Activated naive CD8-positive, alpha-beta T cell treated with anti-CD3 and anti-CD28 coated beads, Interleukin-2, amount 50 U/mL, for 24 hours (primary cell): ENCODE measurements around the gene GRM5.
A peak's percentile ranks its signal among the peaks of the same experiment; 100 is the strongest.
"Not testable (repeated sequence)": the region's sequence is repeated elsewhere in the genome, so short reads cannot be mapped to it uniquely, and the experiment has no call there.

Source experiments
- ATAC-seq: fragments of 150-1000 bp; cut with Tn5 transposase; one replicate; pipeline ENCODE4 v1.10.0; 2021
- DNase-seq: peaks from one replicate; pipeline ENCODE4 v3.0.0; 2021
- H3K27ac Mint-ChIP-seq: one replicate; pipeline ENCODE4 v1.8.0; 2021; ENCODE audit warnings: mild to moderate bottlenecking, mixed read lengths
- H3K27me3 Mint-ChIP-seq: one replicate; pipeline ENCODE4 v1.8.0; 2021; ENCODE audit warnings: mixed read lengths
- H3K36me3 Mint-ChIP-seq: one replicate; pipeline ENCODE4 v1.8.0; 2021; ENCODE audit warnings: low read depth, mixed read lengths
- H3K4me1 Mint-ChIP-seq: one replicate; pipeline ENCODE4 v1.8.0; 2021; ENCODE audit warnings: mixed read lengths
- H3K4me3 Mint-ChIP-seq: one replicate; pipeline ENCODE4 v1.8.0; 2021; ENCODE audit warnings: mild to moderate bottlenecking, moderate library complexity, mixed read lengths
- H3K9me3 Mint-ChIP-seq: one replicate; pipeline ENCODE4 v1.8.0; 2021; ENCODE audit warnings: mixed read lengths

The GRM5 gene

DNA sequence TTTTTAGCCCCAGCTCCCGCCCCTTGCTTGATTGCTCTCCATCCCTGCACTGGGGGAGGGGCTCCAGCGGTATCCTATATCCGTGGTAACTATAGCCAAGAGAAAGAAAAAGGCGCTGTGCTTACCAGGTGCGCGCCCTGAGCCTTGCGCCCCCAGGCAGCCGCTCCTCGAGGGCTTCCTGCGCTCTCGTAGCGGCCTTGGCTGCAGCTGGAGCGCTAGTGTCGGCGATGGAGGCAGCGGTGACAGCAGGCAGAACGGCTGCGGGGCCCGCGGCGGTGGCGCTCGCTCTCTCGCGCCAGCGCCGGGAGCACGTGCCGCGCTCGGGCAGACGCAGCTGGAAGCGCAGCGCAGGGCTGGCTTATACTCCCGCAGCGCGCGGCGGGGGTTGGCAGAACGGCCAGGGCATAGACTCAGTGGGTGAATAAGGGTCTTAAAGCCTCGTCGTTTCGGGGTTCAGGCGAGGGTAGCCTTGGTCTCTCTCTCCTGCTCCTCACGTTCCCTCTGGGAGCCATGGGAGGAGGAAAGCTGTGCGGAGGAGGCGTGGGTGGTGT lies at the start of gene GRM5:
TSS of gene GRM5 (minus strand) at position 332 of the 551 bp plus-strand sequence. CDS start 18,110 bp downstream, outside the sequence.
- H3K36me3 Mint-ChIP-seq, H3K27ac Mint-ChIP-seq, H3K4me3 Mint-ChIP-seq, H3K9me3 Mint-ChIP-seq, DNase-seq, H3K4me1 Mint-ChIP-seq: not testable (repeated sequence)
- peaks cover 58% of the 10 kb centered on the region for H3K27me3 Mint-ChIP-seq
- peak; percentile 28 for ATAC-seq

DNA sequence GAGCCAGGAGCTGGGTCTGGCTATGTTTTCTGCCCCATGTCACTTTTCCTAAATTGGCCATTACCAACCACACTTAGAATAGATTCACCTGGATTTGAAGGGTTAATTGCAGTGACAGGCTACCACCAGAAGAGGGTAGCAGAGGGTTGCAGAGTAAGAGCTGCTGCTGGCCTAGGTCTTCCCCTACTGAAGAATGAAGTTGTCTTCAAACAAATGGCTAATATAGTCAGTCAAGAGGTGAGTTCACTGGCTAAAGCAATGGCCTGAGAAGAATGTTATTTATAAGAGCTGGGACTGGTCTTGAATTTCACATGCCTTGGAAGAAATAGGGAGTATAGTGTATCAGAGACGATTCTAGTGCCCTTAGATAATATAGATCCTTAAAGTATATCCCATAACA lies 32.2 kb upstream of the GRM5 start:
- H3K36me3 Mint-ChIP-seq, H3K27me3 Mint-ChIP-seq, ATAC-seq, H3K4me3 Mint-ChIP-seq, H3K27ac Mint-ChIP-seq, DNase-seq, H3K4me1 Mint-ChIP-seq, H3K9me3 Mint-ChIP-seq: not testable (repeated sequence)

DNA sequence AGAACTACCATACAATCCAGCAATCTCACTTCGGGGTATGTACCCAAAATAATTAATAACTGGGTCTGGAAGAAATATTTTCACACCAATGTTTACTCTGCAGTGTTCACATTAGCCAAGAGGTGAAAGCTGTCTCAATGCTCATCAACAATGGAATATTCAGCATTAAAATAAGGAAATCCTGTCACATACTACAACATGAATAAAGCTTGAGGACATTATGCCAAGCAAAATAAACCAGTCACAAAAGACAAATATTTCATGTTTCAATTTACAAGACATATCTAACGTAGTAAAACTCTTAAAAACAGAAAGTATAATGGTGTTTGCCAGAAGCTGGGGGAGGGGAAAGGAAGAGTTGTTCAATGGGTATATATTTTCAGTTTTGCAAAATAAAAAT lies 28.0 kb upstream of the GRM5 start:
- not testable (repeated sequence) for H3K27me3 Mint-ChIP-seq, H3K4me3 Mint-ChIP-seq, H3K4me1 Mint-ChIP-seq, H3K27ac Mint-ChIP-seq, H3K36me3 Mint-ChIP-seq, DNase-seq, ATAC-seq
- H3K9me3 Mint-ChIP-seq, result peaks cover 13% of the 10 kb centered on the region

DNA sequence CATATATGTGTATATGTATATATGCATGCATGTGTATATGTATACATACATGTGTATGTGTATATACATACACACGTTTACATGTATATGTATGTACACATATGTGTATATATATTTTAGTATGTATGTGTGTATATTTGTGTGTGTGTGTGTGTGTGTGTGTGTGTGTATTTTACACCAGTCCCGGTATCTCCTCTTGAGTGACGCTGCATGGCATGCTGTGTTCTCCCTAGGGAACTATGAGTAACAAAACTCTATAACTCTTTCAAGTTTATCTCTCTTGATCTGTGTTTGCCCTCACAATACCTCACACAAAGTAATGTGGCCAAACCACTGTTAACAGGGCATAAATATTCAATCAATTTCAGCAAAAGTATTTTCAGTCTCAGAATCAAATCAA lies 19.2 kb upstream of the GRM5 start:
- H3K4me1 Mint-ChIP-seq, H3K27me3 Mint-ChIP-seq: not testable (repeated sequence)

DNA sequence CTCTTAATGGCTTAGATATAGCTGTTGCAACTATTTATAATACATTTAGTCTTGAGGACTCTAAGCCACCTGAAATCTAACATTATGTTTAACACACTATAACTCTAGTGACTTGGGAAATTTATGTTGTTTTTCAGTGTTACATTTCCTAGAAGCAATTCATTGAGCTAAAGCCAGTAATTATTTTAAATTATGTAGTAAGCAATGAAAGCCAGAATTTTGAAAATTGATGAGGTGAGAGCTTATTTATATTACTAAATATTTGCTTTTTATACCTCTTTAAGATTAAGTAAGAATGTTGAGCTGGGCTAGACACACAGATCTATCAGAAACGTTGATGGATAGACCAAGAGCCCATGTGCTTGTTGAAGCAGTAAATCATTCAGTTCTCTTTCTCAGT lies 5.1 kb upstream of the GRM5 start:
- not testable (repeated sequence) for H3K27ac Mint-ChIP-seq, DNase-seq, H3K36me3 Mint-ChIP-seq, H3K9me3 Mint-ChIP-seq, H3K4me3 Mint-ChIP-seq, H3K4me1 Mint-ChIP-seq, ATAC-seq
- peaks cover 16% of the 10 kb centered on the region for H3K27me3 Mint-ChIP-seq

More for the DNA sequence above, 19.2 kb upstream of the GRM5 start:
- H3K36me3 Mint-ChIP-seq, H3K27ac Mint-ChIP-seq, DNase-seq, H3K4me3 Mint-ChIP-seq, ATAC-seq: not testable (repeated sequence)
- H3K9me3 Mint-ChIP-seq, result peaks cover 14% of the 10 kb centered on the region

DNA sequence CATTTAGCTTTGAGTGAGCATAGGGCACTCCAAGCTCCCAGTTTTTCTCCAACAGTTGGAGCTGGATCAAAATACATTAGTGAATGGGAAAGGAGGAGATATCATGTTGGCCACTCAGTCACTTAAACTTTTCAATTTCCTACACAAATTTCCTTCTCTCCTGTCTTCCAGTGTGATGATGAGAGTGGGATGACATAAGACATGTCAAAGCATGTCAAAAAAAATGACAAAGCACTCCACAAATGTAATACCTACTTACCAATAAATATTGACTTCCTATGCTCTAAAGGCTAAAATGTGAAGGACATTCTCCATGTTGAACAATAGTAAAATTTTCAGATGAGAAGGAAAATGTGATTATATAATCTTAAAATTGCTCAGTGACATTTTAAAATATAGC lies 1.5 kb upstream of the GRM5 start:
- Mint-ChIP-seq H3K9me3 (no peaks in the 10 kb centered on the region), H3K36me3 (no peaks in the 10 kb centered on the region), H3K4me1 (peaks cover 2% of the 10 kb centered on the region), H3K27me3 (peaks cover 47% of the 10 kb centered on the region), H3K4me3 (no peak overlapping the region), H3K27ac (no peak overlapping the region)
- ATAC-seq (no peak), DNase-seq (no peak)

DNA sequence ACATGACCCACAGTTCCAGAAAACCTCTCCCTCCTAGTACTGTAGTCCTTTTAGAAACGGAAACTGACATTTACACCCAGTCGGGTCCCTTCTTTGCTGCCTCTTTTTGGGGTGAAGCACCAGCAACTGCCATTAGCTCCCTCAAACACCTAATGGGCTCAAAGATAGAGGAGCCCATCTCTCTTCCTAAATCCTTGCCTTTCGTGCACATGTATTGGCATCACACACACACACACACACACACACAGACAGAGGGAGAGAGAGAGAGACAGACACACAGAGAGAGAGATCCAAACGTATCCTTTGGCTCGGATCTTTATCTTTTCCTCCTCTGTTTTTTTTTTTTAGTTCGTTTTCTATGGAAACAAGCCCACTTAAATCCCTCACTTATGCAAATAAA lies 716 bp downstream of the GRM5 start:
- no peak for ATAC-seq
- Mint-ChIP-seq H3K27ac (no peak overlapping the region), H3K4me3 (no peak overlapping the region)

DNA sequence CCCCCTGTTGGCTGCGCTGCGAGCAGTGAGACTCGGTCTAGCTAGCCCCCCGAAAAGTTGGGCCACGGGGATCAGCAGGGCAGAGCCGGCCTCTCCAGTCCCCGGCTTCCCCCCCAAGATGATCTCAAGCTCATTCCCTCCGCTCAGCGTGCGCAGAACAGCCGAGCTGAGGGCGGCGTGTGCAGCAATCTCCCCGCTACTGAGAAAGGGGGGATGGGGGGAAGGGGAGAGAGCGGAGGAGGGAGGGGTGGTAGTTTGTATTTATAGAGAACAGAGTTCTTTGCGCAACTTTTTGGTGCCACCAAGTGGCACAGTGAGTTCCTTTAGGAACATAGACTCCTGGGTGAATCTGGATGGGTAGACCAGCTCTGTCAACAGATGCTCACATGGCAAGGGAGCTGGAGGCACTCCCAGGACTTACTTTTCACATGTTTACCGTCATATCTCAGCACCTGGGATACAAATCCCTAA lies 2.3 kb downstream of the GRM5 start:
- H3K27ac Mint-ChIP-seq, ATAC-seq, H3K4me3 Mint-ChIP-seq, DNase-seq, H3K4me1 Mint-ChIP-seq, H3K9me3 Mint-ChIP-seq, H3K36me3 Mint-ChIP-seq: not testable (repeated sequence)
- peaks cover 56% of the 10 kb centered on the region for H3K27me3 Mint-ChIP-seq

More for the DNA sequence above, 716 bp downstream of the GRM5 start:
- Mint-ChIP-seq H3K27me3 (peaks cover 58% of the 10 kb centered on the region), H3K9me3 (no peaks in the 10 kb centered on the region), H3K36me3 (no peaks in the 10 kb centered on the region), H3K4me1 (peaks cover 2% of the 10 kb centered on the region)
- DNase-seq, result no peak

DNA sequence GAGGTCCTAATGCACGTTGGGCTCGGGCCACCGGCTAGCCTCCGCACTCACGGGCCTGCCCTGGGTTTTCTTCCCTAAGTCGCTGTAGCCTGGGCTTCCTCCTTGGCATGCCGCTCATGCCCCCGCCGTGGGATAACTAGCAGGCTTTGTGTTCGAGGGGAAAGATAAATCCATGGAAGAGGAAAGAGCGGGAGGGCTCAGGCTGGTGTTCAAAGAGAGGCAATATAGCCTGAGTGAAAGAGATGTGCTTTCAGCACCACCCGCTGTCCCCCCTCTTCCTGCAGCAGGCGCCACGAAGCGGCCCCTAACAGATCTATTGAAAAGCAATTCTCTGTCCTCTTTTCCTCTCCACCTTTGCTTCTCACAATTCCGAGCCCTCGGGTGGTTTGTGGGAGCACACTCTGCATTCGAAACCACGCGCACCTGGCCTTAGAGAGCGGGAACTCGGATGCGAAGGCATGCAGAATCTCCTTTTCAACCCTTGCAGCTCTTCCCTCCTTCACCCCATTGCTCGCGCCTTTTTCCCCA lies 2.9 kb downstream of the GRM5 start:
- not testable (repeated sequence) for H3K9me3 Mint-ChIP-seq, DNase-seq, ATAC-seq, H3K36me3 Mint-ChIP-seq, H3K4me3 Mint-ChIP-seq, H3K4me1 Mint-ChIP-seq, H3K27ac Mint-ChIP-seq
- H3K27me3 Mint-ChIP-seq, result peaks cover 58% of the 10 kb centered on the region

DNA sequence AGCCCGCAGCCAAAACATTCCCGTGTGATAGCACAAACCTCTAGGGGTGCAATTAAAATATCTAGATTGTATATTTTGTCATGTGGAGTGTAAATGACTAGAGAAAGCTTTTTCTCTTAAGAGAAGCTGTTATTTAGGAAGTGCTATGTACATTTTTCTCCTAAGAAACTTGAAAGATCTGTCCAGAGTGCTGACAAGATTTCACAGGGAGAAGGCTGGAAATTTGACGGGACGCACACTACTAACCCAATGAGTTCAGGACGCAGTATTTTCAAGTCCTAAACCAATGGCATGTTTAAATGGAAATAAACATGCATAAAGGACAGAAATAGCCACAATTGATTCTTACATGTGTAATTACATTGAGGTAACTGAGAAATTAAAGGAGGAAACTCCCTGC lies 3.9 kb downstream of the GRM5 start:
- ATAC-seq, DNase-seq, H3K9me3 Mint-ChIP-seq, H3K27ac Mint-ChIP-seq, H3K4me3 Mint-ChIP-seq, H3K36me3 Mint-ChIP-seq, H3K4me1 Mint-ChIP-seq: not testable (repeated sequence)
- H3K27me3 Mint-ChIP-seq, result peaks cover 52% of the 10 kb centered on the region

DNA sequence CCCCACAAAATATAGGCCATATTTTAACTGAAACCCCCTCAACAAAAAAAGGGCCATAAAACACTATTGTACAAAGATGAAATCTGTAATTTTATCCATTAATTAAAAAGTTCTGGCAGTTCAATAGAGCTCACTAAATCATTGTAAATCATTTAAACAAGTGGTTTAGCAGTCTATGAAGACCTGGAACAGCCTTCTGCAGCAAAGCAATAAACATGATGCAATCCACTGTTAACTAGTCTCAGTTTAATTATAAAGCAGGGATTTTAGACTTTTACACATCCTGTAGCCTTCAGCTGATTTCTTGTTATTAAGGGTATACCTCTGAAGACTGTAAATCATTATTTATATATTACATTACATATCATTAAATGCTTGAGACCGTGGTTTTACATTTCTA lies 8.4 kb downstream of the GRM5 start:
- H3K4me3 Mint-ChIP-seq, H3K27ac Mint-ChIP-seq, H3K36me3 Mint-ChIP-seq, H3K4me1 Mint-ChIP-seq, ATAC-seq, DNase-seq, H3K9me3 Mint-ChIP-seq: not testable (repeated sequence)
- H3K27me3 Mint-ChIP-seq, result peaks cover 14% of the 10 kb centered on the region

DNA sequence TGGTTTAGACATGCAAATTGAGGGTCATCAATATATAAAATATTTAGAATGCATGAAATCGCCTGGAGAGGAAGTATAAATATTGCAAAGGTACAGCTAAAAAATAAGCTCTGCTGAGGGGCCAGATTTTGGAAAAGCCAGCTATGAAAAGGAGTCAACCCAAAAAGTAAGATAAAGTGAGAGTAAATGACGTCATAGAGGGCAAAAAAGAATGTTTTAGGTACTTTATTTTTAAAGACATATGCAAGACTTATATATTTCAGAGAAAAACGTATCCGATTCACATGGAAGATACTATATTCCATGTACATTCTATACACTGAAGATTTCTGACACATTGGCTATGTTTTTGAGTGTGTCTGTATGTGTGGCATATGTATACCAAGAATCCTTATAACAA lies 13.6 kb downstream of the GRM5 start:
- DNase-seq (no peak), ATAC-seq (no peak)
- Mint-ChIP-seq H3K4me1 (no peaks in the 10 kb centered on the region), H3K27me3 (no peaks in the 10 kb centered on the region), H3K27ac (no peak overlapping the region), H3K9me3 (no peaks in the 10 kb centered on the region), H3K4me3 (no peak overlapping the region), H3K36me3 (no peaks in the 10 kb centered on the region)

DNA sequence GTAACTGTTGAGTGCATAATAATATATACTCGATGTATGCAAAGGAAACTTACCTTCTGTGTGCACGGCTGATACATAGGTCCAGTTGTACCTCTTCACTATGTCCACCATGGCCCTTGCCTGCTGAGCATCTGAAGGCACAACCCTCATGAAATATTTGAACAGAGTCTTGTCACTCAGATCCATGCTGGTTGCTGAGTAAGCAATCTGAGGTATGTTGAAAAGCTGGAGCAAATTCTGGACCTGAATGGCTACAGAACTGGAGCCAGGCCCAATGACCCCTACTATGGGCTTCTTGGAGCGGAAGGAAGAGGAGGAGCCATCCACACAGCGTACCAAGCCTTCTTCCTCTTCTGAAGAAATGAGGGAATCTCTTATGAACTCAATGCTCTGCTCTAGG lies 18.6 kb downstream of the GRM5 start:
- not testable (repeated sequence) for ATAC-seq, H3K27me3 Mint-ChIP-seq, DNase-seq, H3K27ac Mint-ChIP-seq, H3K4me1 Mint-ChIP-seq, H3K36me3 Mint-ChIP-seq, H3K4me3 Mint-ChIP-seq, H3K9me3 Mint-ChIP-seq

DNA sequence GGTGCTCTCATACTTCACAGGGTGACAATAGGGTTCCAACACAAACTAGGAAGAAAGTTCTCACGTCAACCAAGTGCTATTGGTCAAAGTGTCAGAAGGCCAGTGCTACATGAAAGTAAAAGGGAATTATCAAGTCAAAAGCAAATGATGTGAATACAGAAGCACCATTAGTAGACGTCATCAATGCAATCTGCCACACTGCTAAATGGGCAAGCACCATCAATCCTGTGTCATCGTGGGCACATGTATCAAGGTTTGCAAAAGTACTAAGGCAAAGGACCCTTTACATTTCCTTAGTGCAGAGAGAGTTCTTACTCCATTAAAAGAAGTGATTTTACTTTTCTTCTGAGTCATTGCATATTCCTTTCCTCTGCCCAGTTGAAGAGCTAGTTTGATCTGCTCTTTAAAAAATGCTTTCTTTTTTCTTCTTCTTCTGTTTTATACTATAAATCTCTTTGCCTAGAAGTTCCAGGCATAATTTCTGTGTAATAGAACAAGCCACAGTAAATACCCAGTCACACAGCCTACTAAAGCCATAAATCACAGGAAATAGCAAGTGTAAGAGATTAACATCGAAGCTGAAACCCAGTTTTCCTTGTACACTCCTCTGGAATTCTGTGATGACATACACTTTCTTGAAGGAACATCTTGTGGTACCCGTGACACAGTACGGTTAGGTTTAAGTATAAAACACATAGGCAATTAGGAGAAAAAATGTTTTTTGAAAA lies 21.8 kb downstream of the GRM5 start:
- H3K9me3 Mint-ChIP-seq, DNase-seq, H3K36me3 Mint-ChIP-seq, H3K27me3 Mint-ChIP-seq, H3K4me3 Mint-ChIP-seq, H3K27ac Mint-ChIP-seq, ATAC-seq, H3K4me1 Mint-ChIP-seq: not testable (repeated sequence)

DNA sequence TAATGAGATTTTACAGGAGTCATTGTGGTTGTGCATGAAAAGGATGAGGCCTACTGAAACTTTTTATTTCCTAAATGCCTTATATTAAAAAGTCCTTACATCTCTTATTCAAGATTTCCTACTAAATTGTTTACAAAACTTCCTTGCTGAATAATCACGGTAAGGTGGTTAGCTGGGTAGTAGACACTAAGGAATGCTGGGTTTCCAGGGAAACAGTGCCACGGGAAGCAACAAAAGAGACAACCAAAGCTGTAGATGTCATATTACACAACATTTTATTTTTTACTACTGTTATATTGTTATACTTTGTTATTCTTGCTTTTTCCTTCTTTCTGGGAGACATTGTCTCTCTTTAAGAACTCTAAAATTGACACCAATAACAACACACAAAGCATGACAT lies 36.1 kb downstream of the GRM5 start:
- not testable (repeated sequence) for H3K9me3 Mint-ChIP-seq, H3K27ac Mint-ChIP-seq, H3K4me1 Mint-ChIP-seq, DNase-seq, H3K4me3 Mint-ChIP-seq, H3K36me3 Mint-ChIP-seq, ATAC-seq, H3K27me3 Mint-ChIP-seq
